GM21786 (cell line): ENCODE data around the gene SLC16A9.
"Not testable (repeated sequence)": the region's sequence is repeated elsewhere in the genome, so short reads cannot be mapped to it uniquely, and the experiment has no call there.

ENCODE experiments used
- ATAC-seq: cut with Tn5 transposase; IDR thresholded peaks from one replicate; pipeline ENCODE4 v1.9.1; 2021; ENCODE audit not compliant: unreplicated experiment

The SLC16A9 gene

GRCh38 chr10:59677253-59677831 is 32.3 kb downstream of the SLC16A9 start:
- ATAC-seq, result no peak

- no peak for ATAC-seq
These were observed 33.8 kb downstream of the SLC16A9 start for GRCh38 chr10:59675812-59676211.

- ATAC-seq, result no peak
These were observed 35.3 kb downstream of the SLC16A9 start for GRCh38 chr10:59674215-59674836.

GRCh38 chr10:59672150-59672875 is 37.3 kb downstream of the SLC16A9 start:
- no peak for ATAC-seq

GRCh38 chr10:59670269-59670668 is 39.4 kb downstream of the SLC16A9 start:
- ATAC-seq, result no peak

- no peak for ATAC-seq
These were observed 41.6 kb downstream of the SLC16A9 start for GRCh38 chr10:59668096-59668495.

GRCh38 chr10:59666310-59666709 is 43.3 kb downstream of the SLC16A9 start:
- ATAC-seq, result no peak

GRCh38 chr10:59663213-59663612 is 46.4 kb downstream of the SLC16A9 start:
- ATAC-seq, result not testable (repeated sequence)

- ATAC-seq, result no peak
These were observed 51.9 kb downstream of the SLC16A9 start for GRCh38 chr10:59657724-59658123.

- no peak for ATAC-seq
These were observed 54.3 kb downstream of the SLC16A9 start for GRCh38 chr10:59655309-59655708.

GRCh38 chr10:59654007-59654406 is 55.6 kb downstream of the SLC16A9 start:
- no peak for ATAC-seq

- no peak for ATAC-seq
These were observed 57.7 kb downstream of the SLC16A9 start for GRCh38 chr10:59651902-59652301.

- no peak for ATAC-seq
These were observed 59.9 kb downstream of the SLC16A9 start for GRCh38 chr10:59649606-59650346.

GRCh38 chr10:59648711-59649201 is 60.9 kb downstream of the SLC16A9 start:
- ATAC-seq, result no peak

- no peak for ATAC-seq
These were observed 64.8 kb downstream of the SLC16A9 start for GRCh38 chr10:59644841-59645240.

- ATAC-seq, result not testable (repeated sequence)
These were observed 68.0 kb downstream of the SLC16A9 start for GRCh38 chr10:59641688-59642087.

GRCh38 chr10:59635502-59636290 is 74.0 kb downstream of the SLC16A9 start:
- no peak for ATAC-seq

GRCh38 chr10:59634102-59634501 is 75.5 kb downstream of the SLC16A9 start:
- no peak for ATAC-seq

GRCh38 chr10:59633063-59633462 is 76.6 kb downstream of the SLC16A9 start:
- no peak for ATAC-seq
